ENCODE results near the gene B3GNT5. TPM values are rescaled to one million over a fixed set of nuclear protein-coding genes. Genes with fewer than 3 reads are reported as not detected.

Gene B3GNT5
- polyA plus RNA-seq, 3 donors, result 22.3 to 27.8 (median 23.8) TPM

- DNase-seq (ENCODE audit: extremely low read depth in 1 of 11, low read depth in 9 of 11, low spot score in 4 of 11), result no peak
Observed at GRCh38 chr3:183278479-183279088, 25.5 kb downstream of the B3GNT5 start.

GRCh38 chr3:183279371-183279770 lies 26.3 kb downstream of the B3GNT5 start:
- no peak for DNase-seq (ENCODE audit: extremely low read depth in 1 of 11, low read depth in 9 of 11, low spot score in 4 of 11)

- DNase-seq (ENCODE audit: extremely low read depth in 1 of 11, low read depth in 9 of 11, low spot score in 4 of 11), result no peak
Observed at GRCh38 chr3:183281126-183281797, 28.2 kb downstream of the B3GNT5 start.

- no peak for DNase-seq (ENCODE audit: extremely low read depth in 1 of 11, low read depth in 9 of 11, low spot score in 4 of 11)
Observed at GRCh38 chr3:183283886-183284285, 30.8 kb downstream of the B3GNT5 start.

GRCh38 chr3:183284570-183284969 lies 31.5 kb downstream of the B3GNT5 start:
- no peak for DNase-seq (ENCODE audit: extremely low read depth in 1 of 11, low read depth in 9 of 11, low spot score in 4 of 11)

- DNase-seq (ENCODE audit: extremely low read depth in 1 of 11, low read depth in 9 of 11, low spot score in 4 of 11), result no peak
Observed at GRCh38 chr3:183285318-183285717, 32.3 kb downstream of the B3GNT5 start.

- DNase-seq (ENCODE audit: extremely low read depth in 1 of 11, low read depth in 9 of 11, low spot score in 4 of 11), result no peak
Observed at GRCh38 chr3:183285828-183286457, 32.9 kb downstream of the B3GNT5 start.

GRCh38 chr3:183287301-183287971 lies 34.4 kb downstream of the B3GNT5 start:
- no peak for DNase-seq (ENCODE audit: extremely low read depth in 1 of 11, low read depth in 9 of 11, low spot score in 4 of 11)

- no peak for DNase-seq (ENCODE audit: extremely low read depth in 1 of 11, low read depth in 9 of 11, low spot score in 4 of 11)
Observed at GRCh38 chr3:183288117-183288516, 35.1 kb downstream of the B3GNT5 start.

- DNase-seq (ENCODE audit: extremely low read depth in 1 of 11, low read depth in 9 of 11, low spot score in 4 of 11), result no peak
Observed at GRCh38 chr3:183290216-183290615, 37.2 kb downstream of the B3GNT5 start.

GRCh38 chr3:183291497-183292031 lies 38.5 kb downstream of the B3GNT5 start:
- DNase-seq (ENCODE audit: extremely low read depth in 1 of 11, low read depth in 9 of 11, low spot score in 4 of 11), result peak in 2 of 11 donors; percentile 28 to 45

- no peak for DNase-seq (ENCODE audit: extremely low read depth in 1 of 11, low read depth in 9 of 11, low spot score in 4 of 11)
Observed at GRCh38 chr3:183293966-183294365, 40.9 kb downstream of the B3GNT5 start.

- no peak for DNase-seq (ENCODE audit: extremely low read depth in 1 of 11, low read depth in 9 of 11, low spot score in 4 of 11)
Observed at GRCh38 chr3:183295211-183295610, 42.2 kb downstream of the B3GNT5 start.

- no peak for DNase-seq (ENCODE audit: extremely low read depth in 1 of 11, low read depth in 9 of 11, low spot score in 4 of 11)
Observed at GRCh38 chr3:183296944-183297343, 43.9 kb downstream of the B3GNT5 start.

- DNase-seq (ENCODE audit: extremely low read depth in 1 of 11, low read depth in 9 of 11, low spot score in 4 of 11), result no peak
Observed at GRCh38 chr3:183298701-183299153, 45.7 kb downstream of the B3GNT5 start.

GRCh38 chr3:183299976-183300375 lies 46.9 kb downstream of the B3GNT5 start:
- DNase-seq (ENCODE audit: extremely low read depth in 1 of 11, low read depth in 9 of 11, low spot score in 4 of 11), result no peak

GRCh38 chr3:183300996-183301562 lies 48.0 kb downstream of the B3GNT5 start:
- no peak for DNase-seq (ENCODE audit: extremely low read depth in 1 of 11, low read depth in 9 of 11, low spot score in 4 of 11)

GRCh38 chr3:183301937-183302580 lies 49.0 kb downstream of the B3GNT5 start:
- no peak for DNase-seq (ENCODE audit: extremely low read depth in 1 of 11, low read depth in 9 of 11, low spot score in 4 of 11)

GRCh38 chr3:183303690-183304089 lies 50.6 kb downstream of the B3GNT5 start:
- DNase-seq (ENCODE audit: extremely low read depth in 1 of 11, low read depth in 9 of 11, low spot score in 4 of 11), result no peak

Measured in renal cortex interstitium (tissue), 11 donors.